Osteocyte (in vitro differentiated cells): ENCODE results near the gene AMELY. TPM values are rescaled to one million over a fixed set of nuclear protein-coding genes. Genes with fewer than 3 reads are reported as not detected.

Experiments
- DNase-seq: peaks from one replicate; pipeline ENCODE4 v3.0.0; 2021; ENCODE audit warnings: mixed read lengths; ENCODE audit not compliant: unreplicated experiment; ENCODE audit errors: extremely low spot score
- H3K27ac Mint-ChIP-seq: one replicate; pipeline ENCODE4 v1.8.0; 2021; ENCODE audit warnings: mild to moderate bottlenecking, mixed read lengths; ENCODE audit not compliant: unreplicated experiment
- H3K27me3 Mint-ChIP-seq: one replicate; pipeline ENCODE4 v1.8.0; 2021; ENCODE audit warnings: mixed read lengths; ENCODE audit not compliant: unreplicated experiment
- H3K36me3 Mint-ChIP-seq: one replicate; pipeline ENCODE4 v1.8.0; 2021; ENCODE audit warnings: mixed read lengths; ENCODE audit not compliant: unreplicated experiment
- H3K4me1 Mint-ChIP-seq: one replicate; pipeline ENCODE4 v1.8.0; 2021; ENCODE audit warnings: mixed read lengths; ENCODE audit not compliant: unreplicated experiment
- H3K4me3 Mint-ChIP-seq: one replicate; pipeline ENCODE4 v1.8.0; 2021; ENCODE audit warnings: mild to moderate bottlenecking, moderate library complexity, mixed read lengths; ENCODE audit not compliant: unreplicated experiment
- H3K9me3 Mint-ChIP-seq: one replicate; pipeline ENCODE4 v1.8.0; 2021; ENCODE audit warnings: mixed read lengths; ENCODE audit not compliant: unreplicated experiment
- long read RNA-seq: library from polyadenylated mRNA; unstranded; transcript quantifications from one replicate; pipeline ENCODE4 v2.0.0, GENCODE V29; 2021
- total RNA-seq: library from RNA; stranded (reverse); gene quantifications from 2 replicates; pipeline ENCODE4 v1.2.1, GENCODE V29; 2021
- TF ChIP-seq, protein P1 (sequence below): fragments of 200-600 bp; sonication (generic); IDR thresholded peaks from 2 replicates; pipeline ENCODE4 v1.5.0; 2021; ENCODE audit warnings: antibody characterized with exemption, mild to moderate bottlenecking, moderate library complexity

AMELY gene, protein sequence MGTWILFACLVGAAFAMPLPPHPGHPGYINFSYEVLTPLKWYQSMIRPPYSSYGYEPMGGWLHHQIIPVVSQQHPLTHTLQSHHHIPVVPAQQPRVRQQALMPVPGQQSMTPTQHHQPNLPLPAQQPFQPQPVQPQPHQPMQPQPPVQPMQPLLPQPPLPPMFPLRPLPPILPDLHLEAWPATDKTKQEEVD
- not detected in 2 replicates for total RNA-seq
- long read RNA-seq: 0 reads

DNA sequence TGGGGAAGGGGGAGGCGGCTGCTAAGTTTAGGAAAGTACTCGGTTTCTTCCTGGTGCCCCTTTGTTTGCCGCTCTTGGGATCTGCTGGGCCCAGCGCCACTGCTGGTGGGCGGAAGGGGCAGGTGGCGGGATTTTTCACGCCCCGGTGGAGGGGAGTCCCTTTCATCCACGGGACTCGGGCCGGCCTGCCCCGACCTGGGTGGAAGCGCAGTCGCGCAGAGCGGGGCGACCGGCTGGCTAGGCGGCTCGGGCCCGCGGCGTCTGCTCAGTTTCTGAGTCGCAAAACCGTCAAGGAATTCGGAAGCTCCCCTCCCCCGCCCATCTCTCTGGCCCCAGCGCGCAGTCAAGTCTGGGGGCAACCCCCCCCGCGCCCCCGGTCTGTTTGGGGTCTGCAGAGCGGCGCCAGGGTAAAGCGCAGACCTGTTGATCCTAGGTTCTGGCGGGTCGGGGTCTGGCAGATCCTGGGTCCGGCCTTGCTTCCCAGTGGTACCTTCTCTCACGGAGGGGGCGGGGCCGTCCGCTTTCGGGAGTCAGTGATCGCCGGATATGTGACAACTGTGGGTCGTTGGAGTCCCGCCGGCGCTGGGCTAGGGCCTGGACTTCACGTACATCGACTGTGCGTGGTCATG, at the start of gene AMELY:
Gene AMELY, minus strand, starts transcription at position 500 of the 629 bp plus-strand sequence. CDS start 39,144 bp downstream, outside the sequence.
- no peaks in the 10 kb centered on the region for H3K36me3 Mint-ChIP-seq
- no peaks in the 10 kb centered on the region for H3K27me3 Mint-ChIP-seq
- DNase-seq: no peak
- no peak within 1 kb of the TSS for H3K27ac Mint-ChIP-seq
- TF ChIP-seq, protein P1, sequence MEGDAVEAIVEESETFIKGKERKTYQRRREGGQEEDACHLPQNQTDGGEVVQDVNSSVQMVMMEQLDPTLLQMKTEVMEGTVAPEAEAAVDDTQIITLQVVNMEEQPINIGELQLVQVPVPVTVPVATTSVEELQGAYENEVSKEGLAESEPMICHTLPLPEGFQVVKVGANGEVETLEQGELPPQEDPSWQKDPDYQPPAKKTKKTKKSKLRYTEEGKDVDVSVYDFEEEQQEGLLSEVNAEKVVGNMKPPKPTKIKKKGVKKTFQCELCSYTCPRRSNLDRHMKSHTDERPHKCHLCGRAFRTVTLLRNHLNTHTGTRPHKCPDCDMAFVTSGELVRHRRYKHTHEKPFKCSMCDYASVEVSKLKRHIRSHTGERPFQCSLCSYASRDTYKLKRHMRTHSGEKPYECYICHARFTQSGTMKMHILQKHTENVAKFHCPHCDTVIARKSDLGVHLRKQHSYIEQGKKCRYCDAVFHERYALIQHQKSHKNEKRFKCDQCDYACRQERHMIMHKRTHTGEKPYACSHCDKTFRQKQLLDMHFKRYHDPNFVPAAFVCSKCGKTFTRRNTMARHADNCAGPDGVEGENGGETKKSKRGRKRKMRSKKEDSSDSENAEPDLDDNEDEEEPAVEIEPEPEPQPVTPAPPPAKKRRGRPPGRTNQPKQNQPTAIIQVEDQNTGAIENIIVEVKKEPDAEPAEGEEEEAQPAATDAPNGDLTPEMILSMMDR: no peak
- no peaks in the 10 kb centered on the region for H3K9me3 Mint-ChIP-seq
- no peak within 1 kb of the TSS for H3K4me3 Mint-ChIP-seq
- no peaks in the 10 kb centered on the region for H3K4me1 Mint-ChIP-seq

DNA sequence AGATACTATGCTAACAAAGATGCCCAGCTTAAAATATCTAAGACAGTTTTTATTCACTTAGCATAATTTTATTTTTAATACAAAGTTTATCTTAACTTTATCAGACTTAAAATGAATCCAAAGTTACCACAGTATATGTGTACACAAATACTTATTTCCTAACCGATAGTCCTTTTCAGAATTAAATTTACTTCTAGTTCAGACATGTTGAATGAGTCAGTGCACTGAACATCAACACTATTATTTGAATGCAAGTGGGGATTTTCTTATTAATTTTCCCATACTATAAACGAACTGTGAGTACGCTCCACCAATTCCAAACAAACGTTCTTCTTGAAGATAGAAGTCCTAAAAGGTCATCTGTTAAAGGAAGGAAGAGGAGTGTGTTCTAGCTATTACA, 38.4 kb upstream of the AMELY start:
- Mint-ChIP-seq H3K27ac (no peak overlapping the region), H3K4me1 (no peaks in the 10 kb centered on the region), H3K9me3 (no peaks in the 10 kb centered on the region), H3K27me3 (no peaks in the 10 kb centered on the region), H3K4me3 (no peak overlapping the region), H3K36me3 (no peaks in the 10 kb centered on the region)
- no peak for DNase-seq
- TF ChIP-seq, protein P1: no peak

DNA sequence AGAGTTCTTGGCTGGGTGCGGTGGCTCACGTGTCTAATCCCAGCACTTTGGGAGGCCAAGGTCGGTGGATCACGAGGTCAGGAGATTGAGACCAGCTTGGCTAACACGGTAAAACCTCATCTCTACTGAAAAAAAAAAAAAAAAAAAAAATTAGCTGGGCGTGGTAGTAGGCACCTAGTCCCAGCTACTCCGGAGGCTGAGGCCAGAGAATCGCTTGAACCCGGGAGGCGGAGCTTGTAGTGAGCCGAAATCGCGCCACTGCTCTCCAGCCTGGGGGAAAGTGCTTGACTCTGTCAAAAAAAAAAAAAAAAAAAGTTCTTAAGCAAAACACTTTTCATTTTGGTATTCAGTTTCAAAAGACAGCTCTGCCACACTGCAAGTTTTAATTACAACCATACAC, 36.8 kb upstream of the AMELY start:
- TF ChIP-seq, protein P1: no peak
- Mint-ChIP-seq H3K36me3 (no peaks in the 10 kb centered on the region), H3K4me3 (no peak overlapping the region), H3K4me1 (no peaks in the 10 kb centered on the region), H3K9me3 (no peaks in the 10 kb centered on the region), H3K27me3 (no peaks in the 10 kb centered on the region), H3K27ac (no peak overlapping the region)
- DNase-seq: no peak

DNA sequence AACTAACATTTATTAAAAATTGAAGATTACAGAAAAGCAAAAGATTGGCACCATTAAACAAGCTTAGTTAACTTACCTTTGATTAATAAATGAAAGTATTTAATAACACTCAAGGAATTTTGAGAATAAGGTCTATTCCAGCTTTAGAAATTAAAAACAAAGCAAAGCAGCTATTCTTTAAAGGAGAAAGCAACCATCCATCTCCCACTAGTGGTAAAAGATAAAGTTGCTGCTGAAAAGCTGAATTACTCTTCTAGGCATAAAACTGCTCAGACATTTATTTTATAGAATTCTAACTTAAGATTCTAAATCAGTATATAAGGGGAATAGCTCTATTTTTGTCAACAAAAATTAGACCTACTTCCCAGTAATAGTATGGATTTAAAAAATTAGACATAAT, 36.1 kb upstream of the AMELY start:
- Mint-ChIP-seq H3K36me3 (no peaks in the 10 kb centered on the region), H3K9me3 (no peaks in the 10 kb centered on the region), H3K4me1 (no peaks in the 10 kb centered on the region), H3K27me3 (no peaks in the 10 kb centered on the region), H3K27ac (no peak overlapping the region), H3K4me3 (no peak overlapping the region)
- no peak for DNase-seq
- TF ChIP-seq, protein P1: no peak

DNA sequence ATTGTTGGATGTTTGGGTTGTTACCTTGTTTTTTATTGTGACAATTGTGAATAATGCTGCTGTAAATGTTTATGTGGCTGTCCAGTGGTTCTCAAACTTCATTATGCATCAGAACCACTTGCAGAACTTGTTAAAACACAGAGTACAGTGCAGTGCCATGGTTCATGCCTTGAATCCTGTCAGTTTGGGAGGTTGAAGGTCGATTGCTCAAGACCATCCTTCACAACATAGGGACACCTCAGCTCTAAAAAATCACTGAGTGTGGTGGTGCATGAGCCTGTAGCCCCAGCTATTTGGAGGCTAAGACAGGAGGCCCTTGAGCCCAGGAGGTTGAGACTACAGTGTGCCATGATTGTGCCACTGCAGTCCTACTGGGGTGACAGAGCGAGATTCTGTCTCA, 23.9 kb upstream of the AMELY start:
- Mint-ChIP-seq H3K27me3 (no peaks in the 10 kb centered on the region), H3K27ac (no peak overlapping the region), H3K36me3 (no peaks in the 10 kb centered on the region), H3K9me3 (no peaks in the 10 kb centered on the region), H3K4me1 (no peaks in the 10 kb centered on the region), H3K4me3 (no peak overlapping the region)
- TF ChIP-seq, protein P1: no peak
- DNase-seq: no peak
